A673 (cell line): Measurements from ENCODE around the gene NLK.

ENCODE experiments used
- EZH2 ChIP-seq: fragments of 200-600 bp; sonication (generic); IDR thresholded peaks from 2 replicates; pipeline ENCODE4 v1.6.1; 2017; ENCODE audit warnings: borderline replicate concordance, low read depth, mild to moderate bottlenecking, mixed read lengths, antibody characterized with exemption, low read length; ENCODE audit not compliant: poor library complexity, severe bottlenecking
- TF ChIP-seq, protein P1 (sequence below): fragments of 300-800, 200-600 bp; sonication (generic); conservative IDR thresholded peaks from 2 replicates; pipeline ENCODE4 v1.5.1; 2017; ENCODE audit warnings: low read depth, mild to moderate bottlenecking, antibody characterized with exemption, low read length, moderate library complexity, mixed read lengths

DNA sequence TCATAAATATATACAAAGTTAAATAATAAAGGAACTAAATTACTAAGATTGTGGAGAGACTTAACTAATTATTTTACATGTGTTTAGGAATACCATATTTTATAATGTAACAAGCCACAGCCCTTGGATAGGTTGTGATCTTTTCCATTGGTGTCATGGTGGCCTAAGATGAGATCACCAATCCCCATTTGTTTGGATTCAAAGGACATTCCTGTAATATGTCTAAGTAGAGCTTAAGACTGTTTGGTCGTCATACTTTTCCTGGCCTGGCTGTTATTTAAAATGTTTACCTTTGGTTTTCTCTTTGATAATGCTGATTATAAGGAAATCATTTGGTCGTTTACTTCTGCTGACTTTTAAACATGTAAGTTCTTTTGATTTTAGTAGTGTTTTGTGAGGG lies 118.1 kb downstream of the NLK start:
- TF ChIP-seq, protein P1, sequence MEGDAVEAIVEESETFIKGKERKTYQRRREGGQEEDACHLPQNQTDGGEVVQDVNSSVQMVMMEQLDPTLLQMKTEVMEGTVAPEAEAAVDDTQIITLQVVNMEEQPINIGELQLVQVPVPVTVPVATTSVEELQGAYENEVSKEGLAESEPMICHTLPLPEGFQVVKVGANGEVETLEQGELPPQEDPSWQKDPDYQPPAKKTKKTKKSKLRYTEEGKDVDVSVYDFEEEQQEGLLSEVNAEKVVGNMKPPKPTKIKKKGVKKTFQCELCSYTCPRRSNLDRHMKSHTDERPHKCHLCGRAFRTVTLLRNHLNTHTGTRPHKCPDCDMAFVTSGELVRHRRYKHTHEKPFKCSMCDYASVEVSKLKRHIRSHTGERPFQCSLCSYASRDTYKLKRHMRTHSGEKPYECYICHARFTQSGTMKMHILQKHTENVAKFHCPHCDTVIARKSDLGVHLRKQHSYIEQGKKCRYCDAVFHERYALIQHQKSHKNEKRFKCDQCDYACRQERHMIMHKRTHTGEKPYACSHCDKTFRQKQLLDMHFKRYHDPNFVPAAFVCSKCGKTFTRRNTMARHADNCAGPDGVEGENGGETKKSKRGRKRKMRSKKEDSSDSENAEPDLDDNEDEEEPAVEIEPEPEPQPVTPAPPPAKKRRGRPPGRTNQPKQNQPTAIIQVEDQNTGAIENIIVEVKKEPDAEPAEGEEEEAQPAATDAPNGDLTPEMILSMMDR = no peak
- no peak for TF ChIP-seq EZH2
